OCI-LY3 (cell line): ENCODE data around the gene HTRA1.

Experiments
- H2AFZ ChIP-seq: fragments of 200-600, 300-600 bp; shearing (Covaris generic); 2 replicates; pipeline ENCODE4 v1.6.0; 2014; ENCODE audit warnings: antibody characterized with exemption, low read depth, low read length
- H3K27ac ChIP-seq: fragments of 200-600, 300-600 bp; sonication (generic); 2 replicates; pipeline ENCODE4 v1.5.1; 2014; ENCODE audit warnings: mild to moderate bottlenecking, low read length, moderate library complexity, mixed read lengths
- H3K27me3 ChIP-seq: fragments of 200-600, 300-600 bp; sonication (generic); 2 replicates; pipeline ENCODE4 v1.6.1; 2014; ENCODE audit warnings: low read depth, low read length, mixed read lengths
- H3K36me3 ChIP-seq: fragments of 200-600, 300-600 bp; sonication (generic); replicated peaks from 2 replicates; pipeline ENCODE3; 2014; ENCODE audit warnings: low read depth, low read length, mixed read lengths
- H3K4me1 ChIP-seq: fragments of 300-600, 200-600 bp; sonication (generic); 2 replicates; pipeline ENCODE4 v1.6.1; 2014; ENCODE audit warnings: low read length, mixed read lengths
- H3K4me2 ChIP-seq: fragments of 200-600, 300-600 bp; sonication (generic); 2 replicates; pipeline ENCODE4 v1.6.1; 2014; ENCODE audit warnings: low read length, mixed read lengths
- H3K4me3 ChIP-seq: fragments of 300-600, 200-600 bp; sonication (generic); 2 replicates; pipeline ENCODE4 v1.5.1; 2014; ENCODE audit warnings: antibody characterized with exemption, mild to moderate bottlenecking, low read length, moderate library complexity
- H3K79me2 ChIP-seq: fragments of 300-600, 200-600 bp; shearing (Covaris generic); 2 replicates; pipeline ENCODE4 v1.6.1; 2014; ENCODE audit warnings: mild to moderate bottlenecking, low read length, mixed read lengths
- H3K9ac ChIP-seq: fragments of 300-600, 200-600 bp; shearing (Covaris generic); 2 replicates; pipeline ENCODE4 v1.6.0; 2014; ENCODE audit warnings: mild to moderate bottlenecking, low read length, moderate library complexity
- H3K9me3 ChIP-seq: fragments of 200-600, 300-600 bp; shearing (Covaris generic); 2 replicates; pipeline ENCODE4 v1.6.1; 2014; ENCODE audit warnings: low read length, mixed read lengths; ENCODE audit not compliant: insufficient read depth
- H4K20me1 ChIP-seq: fragments of 200-600, 300-600 bp; sonication (generic); 2 replicates; pipeline ENCODE4 v1.6.1; 2016; ENCODE audit warnings: low read length, mixed read lengths; ENCODE audit not compliant: insufficient read depth
- EZH2phosphoT487 ChIP-seq: fragments of 200-600 bp; shearing (Covaris generic); IDR thresholded peaks from 2 replicates; pipeline ENCODE4 v1.6.1; 2018; ENCODE audit warnings: antibody characterized with exemption, mixed run types, low read depth
- TF ChIP-seq, protein P1 (sequence below): fragments of 200-600, 300-600 bp; sonication (generic); IDR thresholded peaks from 2 replicates; pipeline ENCODE4 v1.5.1; 2014; ENCODE audit warnings: antibody characterized with exemption, low read length, low read depth

The HTRA1 gene

DNA sequence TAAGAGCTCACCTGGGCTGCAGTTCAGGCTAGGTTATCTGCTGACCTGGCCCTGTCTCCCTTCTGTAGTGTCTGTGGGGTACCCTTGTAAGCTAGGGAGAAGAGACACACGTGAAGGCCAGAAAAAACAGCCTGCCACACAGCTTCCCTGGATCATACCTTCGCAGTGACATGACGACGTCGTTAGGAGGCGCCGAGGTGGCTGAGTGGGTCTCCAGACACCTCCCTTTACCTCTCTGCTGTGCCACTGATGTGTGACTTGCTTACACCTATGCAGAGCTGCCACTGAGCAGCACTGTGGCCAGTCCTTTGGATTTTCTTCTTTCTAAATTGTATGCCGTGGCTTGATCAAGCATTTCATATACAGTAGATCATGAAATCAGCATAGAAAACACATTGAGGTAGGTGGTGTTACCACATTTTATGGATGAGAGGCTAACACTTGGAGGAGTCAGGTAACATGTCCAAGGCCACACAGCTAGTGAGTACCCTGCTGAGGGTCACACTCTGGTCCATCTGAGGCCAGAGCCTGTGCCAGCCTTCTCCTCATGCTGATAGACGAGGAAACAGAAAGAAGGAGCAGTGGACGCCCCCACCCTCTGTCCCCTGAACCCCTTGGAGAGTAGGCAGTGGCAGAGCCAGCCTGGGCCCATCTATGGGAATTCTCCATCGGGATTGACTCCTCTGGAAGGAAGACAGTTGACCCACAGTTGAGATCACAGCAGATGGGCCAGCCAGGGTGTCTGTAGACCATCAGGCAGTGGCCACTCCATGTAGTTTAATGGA lies 23.1 kb downstream of the HTRA1 start:
- H3K27ac ChIP-seq, result no peak overlapping the region
- no peaks in the 10 kb centered on the region for H3K79me2 ChIP-seq
- no peaks in the 10 kb centered on the region for H3K4me1 ChIP-seq
- no peaks in the 10 kb centered on the region for H3K9me3 ChIP-seq
- no peaks in the 10 kb centered on the region for H4K20me1 ChIP-seq
- H3K9ac ChIP-seq, result no peak overlapping the region
- H3K36me3 ChIP-seq, result no peaks in the 10 kb centered on the region
- H3K4me2 ChIP-seq, result no peak overlapping the region
- no peak overlapping the region for H3K4me3 ChIP-seq
- H3K27me3 ChIP-seq, result no peaks in the 10 kb centered on the region; the same call in 1 of the 2 replicates
- TF ChIP-seq EZH2phosphoT487, result no peak
- TF ChIP-seq, protein P1, sequence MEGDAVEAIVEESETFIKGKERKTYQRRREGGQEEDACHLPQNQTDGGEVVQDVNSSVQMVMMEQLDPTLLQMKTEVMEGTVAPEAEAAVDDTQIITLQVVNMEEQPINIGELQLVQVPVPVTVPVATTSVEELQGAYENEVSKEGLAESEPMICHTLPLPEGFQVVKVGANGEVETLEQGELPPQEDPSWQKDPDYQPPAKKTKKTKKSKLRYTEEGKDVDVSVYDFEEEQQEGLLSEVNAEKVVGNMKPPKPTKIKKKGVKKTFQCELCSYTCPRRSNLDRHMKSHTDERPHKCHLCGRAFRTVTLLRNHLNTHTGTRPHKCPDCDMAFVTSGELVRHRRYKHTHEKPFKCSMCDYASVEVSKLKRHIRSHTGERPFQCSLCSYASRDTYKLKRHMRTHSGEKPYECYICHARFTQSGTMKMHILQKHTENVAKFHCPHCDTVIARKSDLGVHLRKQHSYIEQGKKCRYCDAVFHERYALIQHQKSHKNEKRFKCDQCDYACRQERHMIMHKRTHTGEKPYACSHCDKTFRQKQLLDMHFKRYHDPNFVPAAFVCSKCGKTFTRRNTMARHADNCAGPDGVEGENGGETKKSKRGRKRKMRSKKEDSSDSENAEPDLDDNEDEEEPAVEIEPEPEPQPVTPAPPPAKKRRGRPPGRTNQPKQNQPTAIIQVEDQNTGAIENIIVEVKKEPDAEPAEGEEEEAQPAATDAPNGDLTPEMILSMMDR, result no peak
- no peak overlapping the region for H2AFZ ChIP-seq

DNA sequence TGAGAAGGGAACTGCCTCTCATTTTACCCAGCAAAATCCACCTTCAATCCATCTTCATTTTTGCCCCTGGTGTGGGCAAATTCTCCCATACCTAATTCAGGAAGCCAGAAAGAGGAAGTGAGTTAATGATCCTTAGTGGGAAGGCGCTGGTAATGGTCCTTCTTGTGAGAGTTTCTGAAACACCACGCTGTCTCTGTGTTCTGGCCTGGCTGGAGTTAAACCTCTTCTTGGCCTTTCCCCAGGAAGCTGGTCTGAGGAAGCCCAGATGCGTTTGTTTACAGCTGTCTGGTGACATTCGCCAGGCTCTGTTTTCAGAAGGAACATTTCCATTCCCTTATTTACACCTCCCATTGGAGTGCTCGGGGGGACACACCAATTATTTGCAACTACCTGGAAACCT lies 24.3 kb downstream of the HTRA1 start:
- H3K4me2 ChIP-seq, result no peak overlapping the region
- no peaks in the 10 kb centered on the region for H3K79me2 ChIP-seq
- H3K4me3 ChIP-seq, result no peak overlapping the region
- no peaks in the 10 kb centered on the region for H3K4me1 ChIP-seq
- no peaks in the 10 kb centered on the region for H3K36me3 ChIP-seq
- H3K9ac ChIP-seq, result no peak overlapping the region
- TF ChIP-seq, protein P1, result no peak
- no peak for TF ChIP-seq EZH2phosphoT487
- H3K27ac ChIP-seq, result no peak overlapping the region
- no peaks in the 10 kb centered on the region; the same call in 1 of the 2 replicates for H3K27me3 ChIP-seq
- no peak overlapping the region for H2AFZ ChIP-seq
- no peaks in the 10 kb centered on the region for H3K9me3 ChIP-seq
- H4K20me1 ChIP-seq, result no peaks in the 10 kb centered on the region

DNA sequence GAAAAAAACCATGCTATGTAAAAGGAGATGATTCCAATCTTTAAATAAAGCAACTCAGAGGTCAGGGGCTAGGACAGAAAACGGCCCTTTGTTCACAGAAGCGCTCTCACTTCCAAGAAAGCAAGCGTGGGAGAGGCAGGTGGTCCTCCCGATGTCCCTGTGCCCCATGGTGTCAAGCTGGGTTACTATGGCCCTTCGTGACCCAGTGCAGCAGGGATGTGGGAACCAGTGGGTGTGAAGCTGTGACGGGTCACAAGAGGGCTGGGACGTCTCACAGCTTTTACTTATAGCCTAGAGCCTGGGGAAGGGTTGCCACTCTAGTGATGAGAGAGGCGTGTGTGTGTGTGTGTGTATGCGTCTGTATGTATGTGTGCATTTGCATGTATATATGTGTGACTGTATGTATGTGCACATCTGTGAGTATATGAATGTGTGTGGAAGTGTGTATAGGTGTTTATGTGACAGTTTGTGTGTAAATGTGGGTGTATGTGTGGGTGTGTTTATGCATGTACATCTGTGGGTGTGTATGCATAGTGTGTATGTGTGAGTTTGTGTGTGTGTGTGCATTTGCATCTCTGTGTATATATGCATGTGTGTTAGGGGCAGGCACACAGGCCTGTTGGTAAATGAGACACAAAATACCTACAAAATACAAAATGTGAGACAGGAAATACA lies 25.2 kb downstream of the HTRA1 start:
- Histone ChIP-seq H3K27me3 (no peaks in the 10 kb centered on the region; the same call in 1 of the 2 replicates), H3K79me2 (no peaks in the 10 kb centered on the region), H2AFZ (no peak overlapping the region), H3K4me1 (no peaks in the 10 kb centered on the region), H4K20me1 (no peaks in the 10 kb centered on the region), H3K9ac (no peak overlapping the region), H3K4me2 (no peak overlapping the region), H3K27ac (no peak overlapping the region), H3K4me3 (no peak overlapping the region), H3K36me3 (no peaks in the 10 kb centered on the region), H3K9me3 (no peaks in the 10 kb centered on the region)
- TF ChIP-seq EZH2phosphoT487, result no peak
- TF ChIP-seq, protein P1, result no peak

DNA sequence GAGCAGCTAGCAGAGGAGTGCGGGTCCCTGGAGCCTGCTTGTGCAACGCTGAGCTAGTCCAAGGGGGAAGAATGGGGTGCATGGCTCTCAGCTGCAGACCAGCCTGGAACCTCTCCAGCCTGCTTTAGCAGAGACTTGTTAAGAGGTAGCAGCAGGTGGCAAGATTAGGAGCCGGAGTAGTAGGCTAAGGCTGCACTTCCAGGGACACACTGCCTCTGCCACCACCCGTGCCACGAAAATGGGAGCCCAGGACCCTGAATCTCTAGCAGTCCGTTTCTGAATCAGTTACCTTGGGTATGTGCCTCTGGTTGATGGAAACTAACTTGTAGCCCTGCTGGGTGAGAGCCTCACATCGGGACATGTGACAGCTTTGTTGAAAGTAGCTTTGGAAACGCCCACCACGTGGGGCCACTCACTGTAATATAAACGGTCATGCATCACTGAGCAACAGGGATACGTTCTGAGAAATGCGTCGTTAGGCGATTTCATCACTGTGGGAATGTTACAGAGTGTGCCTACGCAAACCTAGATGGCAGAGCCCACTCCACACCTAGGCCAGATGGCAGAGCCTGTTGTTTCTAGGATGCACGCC lies 25.9 kb downstream of the HTRA1 start:
- Histone ChIP-seq H3K9ac (no peak overlapping the region), H3K27ac (no peak overlapping the region), H4K20me1 (no peaks in the 10 kb centered on the region), H3K4me3 (no peak overlapping the region), H3K27me3 (no peaks in the 10 kb centered on the region; the same call in 1 of the 2 replicates), H3K4me1 (no peaks in the 10 kb centered on the region), H3K36me3 (no peaks in the 10 kb centered on the region), H3K9me3 (no peaks in the 10 kb centered on the region), H2AFZ (no peak overlapping the region), H3K4me2 (no peak overlapping the region), H3K79me2 (no peaks in the 10 kb centered on the region)
- TF ChIP-seq EZH2phosphoT487, result no peak
- TF ChIP-seq, protein P1, result no peak
